HG02885 (cell line): ENCODE measurements around the gene DENND5B.
"Not testable (repeated sequence)": the region's sequence is repeated elsewhere in the genome, so short reads cannot be mapped to it uniquely, and the experiment has no call there.

Experiments used
- ATAC-seq: cut with Tn5 transposase; IDR thresholded peaks from one replicate; pipeline ENCODE4 v1.9.1; 2021; ENCODE audit warnings: mild to moderate bottlenecking; ENCODE audit not compliant: unreplicated experiment, poor library complexity

Gene DENND5B

DNA sequence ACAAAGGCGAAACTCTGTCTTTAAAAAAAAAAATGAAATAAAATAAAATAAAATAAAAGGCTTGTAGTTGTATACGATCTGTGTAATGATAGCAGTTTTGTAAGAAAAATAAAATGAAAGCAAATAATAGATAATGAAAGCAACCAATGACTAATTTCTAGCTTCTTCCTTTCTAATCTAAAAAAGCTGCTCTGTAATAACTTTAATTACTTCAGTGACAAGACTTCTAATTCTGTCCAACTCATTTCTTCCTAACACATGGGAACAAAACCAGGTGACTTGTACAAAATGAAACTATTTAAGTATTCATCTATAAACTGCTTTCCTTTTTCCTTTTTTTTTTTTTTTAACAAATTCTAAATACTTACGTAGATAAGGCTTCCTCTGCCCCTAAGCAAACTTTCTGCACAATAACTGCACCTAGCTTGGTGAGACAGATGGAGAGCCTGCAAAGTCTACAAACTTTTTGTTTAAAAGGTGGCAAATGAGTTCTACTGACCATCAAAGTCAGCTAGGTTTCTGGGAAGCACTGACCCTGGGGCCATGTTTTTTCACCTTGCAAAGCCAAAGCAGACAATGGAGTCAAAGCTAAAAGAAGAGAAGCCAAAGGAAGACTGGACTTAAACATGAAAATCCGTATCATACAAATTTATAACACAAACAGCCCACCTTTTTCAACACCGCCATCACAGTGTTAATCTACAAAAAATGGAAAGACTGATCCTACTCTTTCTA is 28.2 kb downstream of the DENND5B start:
- ATAC-seq: peak; percentile 50

DNA sequence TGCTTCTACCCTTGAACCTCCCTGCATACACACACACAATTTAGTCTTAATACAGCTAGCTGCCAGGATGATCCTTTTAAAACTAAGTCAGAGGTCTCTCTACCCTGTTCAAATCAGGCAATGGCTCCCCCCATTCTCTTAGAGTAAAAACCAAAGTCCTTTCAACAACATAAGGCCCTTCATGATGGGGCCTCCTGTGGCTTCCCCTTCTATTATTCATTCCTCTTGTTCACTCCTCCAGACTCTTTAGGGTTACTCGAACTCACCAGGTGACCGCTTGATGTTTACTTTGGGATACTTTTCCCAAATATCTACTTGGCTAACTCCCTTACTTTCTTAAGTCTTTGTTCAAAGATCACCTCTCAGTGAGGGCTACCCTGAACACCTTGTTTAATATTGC is 30.4 kb downstream of the DENND5B start:
- no peak for ATAC-seq

DNA sequence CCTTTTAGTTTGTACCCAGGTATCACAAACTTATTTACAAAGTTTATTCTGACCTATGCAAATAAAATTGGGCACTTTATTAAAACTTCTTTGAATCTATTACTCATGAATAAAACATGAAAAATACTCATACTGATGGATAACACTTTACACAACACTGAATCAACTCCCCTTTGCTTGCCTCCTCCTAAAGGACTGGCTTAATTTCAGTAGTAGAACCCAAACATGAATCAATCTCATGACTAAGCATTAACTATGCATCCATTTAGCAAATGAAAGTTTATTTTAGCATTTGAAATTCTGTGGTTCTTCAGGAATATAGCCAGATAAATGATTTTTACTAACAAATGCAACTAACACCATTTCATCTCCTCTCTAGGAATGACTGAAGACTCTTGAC is 32.4 kb downstream of the DENND5B start:
- ATAC-seq: no peak

DNA sequence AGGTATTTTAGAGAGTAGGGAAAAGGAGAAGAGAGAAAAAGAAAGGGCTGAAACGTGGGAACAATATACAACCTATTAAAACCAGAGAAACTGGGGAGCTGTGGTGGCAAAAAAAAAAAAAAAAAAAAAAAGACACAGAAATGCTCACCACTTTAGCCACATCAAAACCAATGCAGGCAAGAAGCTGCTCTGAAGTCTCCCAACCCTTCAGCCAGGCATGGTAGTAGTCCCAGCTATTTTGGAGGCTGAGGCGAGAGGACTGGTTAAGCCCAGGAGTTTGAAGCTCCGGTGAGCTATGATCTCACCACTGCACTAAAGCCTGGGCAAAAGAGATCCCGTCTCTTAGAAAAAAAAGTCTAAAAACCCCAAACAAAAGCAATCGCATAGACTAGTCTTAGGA is 33.2 kb downstream of the DENND5B start:
- ATAC-seq: no peak

DNA sequence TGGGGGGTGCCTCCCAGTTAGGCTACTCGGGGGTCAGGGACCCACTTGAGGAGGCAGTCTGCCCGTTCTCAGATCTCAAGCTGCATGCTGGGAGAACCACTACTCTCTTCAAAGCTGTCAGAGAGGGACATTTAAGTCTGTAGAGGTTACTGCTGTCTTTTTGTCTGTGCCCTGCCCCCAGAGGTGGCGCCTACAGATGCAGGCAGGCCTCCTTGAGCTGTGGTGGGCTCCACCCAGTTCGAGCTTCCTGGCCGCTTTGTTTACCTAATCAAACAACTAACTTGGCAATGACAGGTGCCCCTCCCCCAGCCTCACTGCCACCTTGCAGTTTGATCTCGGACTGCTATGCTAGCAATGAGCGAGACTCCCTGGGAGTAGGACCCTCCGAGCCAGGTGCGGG is 35.5 kb downstream of the DENND5B start:
- ATAC-seq: not testable (repeated sequence)

DNA sequence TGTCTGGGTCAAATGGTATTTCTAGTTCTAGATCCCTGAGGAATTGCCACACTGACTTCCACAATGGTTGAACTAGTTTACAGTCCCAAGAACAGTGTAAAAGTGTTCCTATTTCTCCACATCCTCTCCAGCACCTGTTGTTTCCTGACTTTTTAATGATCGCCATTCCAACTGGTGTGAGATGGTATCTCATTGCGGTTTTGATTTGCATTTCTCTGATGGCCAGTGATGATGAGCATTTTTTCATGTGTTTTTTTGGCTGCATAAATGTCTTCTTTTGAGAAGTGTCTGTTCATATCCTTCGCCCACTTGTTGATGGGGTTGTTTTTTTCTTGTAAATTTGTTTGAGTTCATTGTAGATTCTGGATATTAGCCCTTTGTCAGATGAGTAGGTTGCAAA is 40.3 kb downstream of the DENND5B start:
- not testable (repeated sequence) for ATAC-seq

DNA sequence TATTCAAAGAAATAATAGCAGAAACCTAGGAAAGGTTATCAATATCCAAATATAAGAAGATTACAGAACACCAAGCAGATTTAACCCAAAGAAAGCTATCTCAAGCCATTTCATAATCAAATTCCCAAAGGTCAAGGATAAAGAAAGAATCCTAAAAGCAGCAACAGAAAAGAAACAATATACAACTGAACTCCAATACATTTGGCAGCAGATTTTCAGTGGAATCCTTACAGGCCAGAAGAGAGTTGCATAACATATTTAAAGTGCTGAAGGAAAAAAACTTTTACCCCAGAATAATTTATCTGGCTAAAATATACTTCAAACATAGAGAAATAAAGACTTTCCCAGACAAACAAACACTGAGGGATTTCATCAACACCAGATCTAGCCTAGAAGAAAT is 54.3 kb downstream of the DENND5B start:
- ATAC-seq: no peak

DNA sequence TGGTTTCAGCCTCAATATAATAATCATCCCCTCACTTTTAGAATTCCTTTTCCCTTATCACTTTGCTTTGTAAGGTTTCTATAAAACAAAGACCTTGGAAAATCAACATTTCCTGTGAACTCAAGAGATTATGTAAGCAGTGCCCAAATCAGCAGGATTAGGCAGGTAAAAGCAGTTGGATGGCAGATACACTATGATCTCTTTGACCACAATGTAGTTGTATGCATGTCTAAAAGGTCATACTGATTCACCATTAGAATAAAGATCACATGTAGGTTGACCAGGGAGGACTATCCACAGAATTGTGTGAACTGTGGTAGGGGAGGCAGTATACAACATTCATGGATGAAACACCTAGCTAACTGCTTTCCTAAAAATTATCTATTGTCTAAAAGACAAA is 57.5 kb downstream of the DENND5B start:
- ATAC-seq: no peak

DNA sequence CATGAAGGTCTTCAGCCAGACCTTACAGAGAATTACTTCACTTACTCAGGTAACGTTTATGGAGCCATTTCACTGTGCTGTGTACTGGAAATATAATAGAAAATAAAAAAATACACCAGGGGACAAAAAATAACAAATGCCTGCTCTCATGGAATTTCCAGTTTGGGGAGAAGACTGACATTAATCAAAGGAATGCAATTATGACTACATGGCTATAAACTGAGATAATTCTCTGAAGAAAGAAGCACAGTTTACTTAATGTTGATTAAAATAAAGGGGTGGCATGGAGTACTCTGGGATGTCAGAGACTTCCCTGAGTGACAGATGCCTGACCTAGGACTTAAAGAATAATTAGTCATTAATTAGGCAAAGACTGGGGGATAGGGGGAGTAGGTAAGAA is 59.0 kb downstream of the DENND5B start:
- ATAC-seq: no peak

DNA sequence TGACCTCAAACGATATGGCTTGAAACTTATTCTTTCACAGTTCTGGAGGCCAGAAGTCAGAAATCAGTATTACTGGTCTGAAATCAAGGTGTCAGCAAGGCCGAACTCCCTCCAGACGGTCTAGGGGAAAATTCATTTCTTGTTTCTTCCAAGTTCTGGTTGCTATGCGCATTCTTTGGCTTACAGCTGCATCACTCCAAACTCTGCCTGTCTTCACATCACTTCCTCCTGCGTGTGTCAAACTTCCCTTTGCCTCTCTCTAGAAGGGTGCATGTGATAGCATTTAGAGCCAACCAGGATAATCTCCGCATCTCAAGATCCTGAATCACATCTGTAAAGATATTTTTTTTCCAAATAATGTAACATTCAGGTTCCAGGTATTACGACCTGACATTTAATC is 62.8 kb downstream of the DENND5B start:
- no peak for ATAC-seq

DNA sequence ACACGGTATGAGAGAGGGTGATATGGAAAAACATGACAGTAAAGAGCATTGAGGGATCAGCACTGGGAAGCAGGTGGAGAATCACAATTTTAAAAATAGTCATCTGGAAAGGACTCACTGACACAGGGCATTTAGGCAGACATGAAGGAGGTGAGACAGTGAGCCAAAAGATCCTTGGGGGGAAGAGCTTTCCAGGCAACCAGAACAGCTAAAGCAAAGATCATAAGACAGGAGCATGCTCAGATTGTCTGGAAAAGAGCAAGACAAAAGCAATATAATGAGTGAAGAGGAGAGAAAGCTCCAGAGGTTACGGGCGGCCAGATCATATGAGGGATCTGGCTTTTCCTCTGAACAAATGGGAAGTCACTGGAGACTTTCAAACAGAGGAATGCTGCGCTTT is 63.9 kb downstream of the DENND5B start:
- ATAC-seq: no peak

DNA sequence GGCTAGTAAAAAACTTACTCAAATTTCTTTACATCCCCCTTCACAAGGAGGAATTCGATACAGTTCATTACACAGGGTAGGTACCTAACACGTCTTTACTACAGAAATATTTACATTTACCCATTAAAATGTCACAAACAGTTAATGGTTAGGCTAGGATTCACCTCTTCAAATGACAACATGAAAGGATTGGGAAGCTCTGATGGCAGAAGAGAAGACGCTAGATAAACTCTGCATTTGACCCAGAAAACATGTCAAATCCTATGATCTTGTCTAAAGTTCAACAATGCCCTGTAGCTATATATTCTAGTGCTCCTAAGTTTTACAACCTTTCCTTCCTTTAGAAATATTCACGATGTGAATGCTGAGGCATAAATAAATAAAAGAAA is 64.8 kb downstream of the DENND5B start:
- ATAC-seq: no peak

DNA sequence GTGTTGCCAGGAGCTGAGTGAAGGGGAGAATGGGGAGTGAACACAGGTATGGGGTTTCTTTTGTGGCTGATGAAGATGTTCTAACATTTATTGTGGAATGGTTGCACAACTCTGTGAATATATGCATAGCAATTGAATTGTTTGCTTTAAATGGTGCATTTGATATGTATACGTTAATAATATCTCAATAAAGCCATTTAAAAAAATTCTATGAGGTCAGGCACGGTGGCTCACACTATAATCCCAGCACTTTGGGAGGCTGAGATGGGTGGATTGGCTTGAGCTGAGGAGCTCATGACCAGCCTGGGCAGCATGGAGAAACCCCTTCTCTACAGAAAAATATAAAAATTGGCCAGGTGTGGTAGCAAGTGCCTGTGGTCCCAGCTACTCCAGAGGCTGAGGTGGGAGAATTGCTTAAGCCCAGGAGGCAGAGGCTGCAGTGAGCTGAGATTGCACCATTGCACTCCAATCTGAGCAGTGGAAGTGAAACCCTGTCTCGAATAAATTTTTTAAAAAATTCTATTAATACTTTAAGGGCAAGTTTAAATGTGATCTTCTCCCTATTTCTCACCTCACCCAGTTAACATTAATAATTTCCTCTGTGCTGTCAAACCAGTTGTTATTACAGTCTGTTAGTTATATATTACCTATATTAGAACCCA is 65.3 kb downstream of the DENND5B start:
- no peak for ATAC-seq

DNA sequence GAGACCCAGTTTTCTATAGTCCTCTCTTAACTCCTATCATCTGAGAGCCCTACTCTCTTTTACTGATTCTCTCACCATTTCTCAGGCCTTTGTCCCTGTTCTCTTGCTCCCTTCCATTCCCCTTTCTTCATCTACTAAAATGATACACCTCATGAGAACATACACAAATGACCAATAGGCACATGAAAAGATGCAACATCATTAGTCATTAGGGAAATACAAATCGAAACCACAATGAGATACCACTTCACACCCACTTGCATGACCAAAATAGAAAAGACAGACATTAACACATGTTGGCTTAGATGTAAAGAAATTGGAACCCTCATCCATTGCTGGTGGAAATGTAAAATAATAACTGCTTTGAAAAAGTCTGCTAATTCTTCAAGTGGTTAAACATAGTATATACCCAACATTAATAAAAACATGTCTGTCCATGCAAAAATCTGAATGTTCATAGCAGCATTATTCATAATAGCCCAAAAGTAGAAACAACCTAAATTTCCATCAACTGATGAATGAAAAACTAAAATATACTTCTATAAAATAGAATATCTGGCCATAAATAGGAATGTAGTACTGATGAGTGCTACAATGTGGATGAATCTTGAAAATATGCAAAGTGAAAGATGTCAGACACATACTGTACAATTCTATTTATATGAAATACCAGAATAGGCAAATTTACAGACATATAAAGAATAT is 66.0 kb downstream of the DENND5B start:
- peak; percentile 91 for ATAC-seq

DNA sequence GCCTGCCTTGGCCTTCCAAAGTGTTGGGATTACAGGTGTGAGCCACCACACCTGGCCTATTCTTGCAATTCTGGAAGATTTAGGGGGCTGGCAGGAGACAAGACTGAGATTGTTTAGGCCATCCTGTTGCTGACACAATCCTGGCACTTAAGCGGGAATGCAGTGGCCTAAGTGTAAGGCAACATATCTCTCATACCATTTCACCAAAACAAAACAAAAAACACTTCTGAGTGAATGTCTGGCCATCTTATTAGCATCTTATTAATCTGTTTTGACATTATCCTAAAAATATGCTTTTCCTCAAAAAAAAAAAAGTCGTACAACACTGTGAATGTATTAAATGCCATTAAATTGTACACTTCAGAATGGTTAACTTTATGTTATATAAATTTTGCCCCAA is 67.6 kb downstream of the DENND5B start:
- no peak for ATAC-seq

DNA sequence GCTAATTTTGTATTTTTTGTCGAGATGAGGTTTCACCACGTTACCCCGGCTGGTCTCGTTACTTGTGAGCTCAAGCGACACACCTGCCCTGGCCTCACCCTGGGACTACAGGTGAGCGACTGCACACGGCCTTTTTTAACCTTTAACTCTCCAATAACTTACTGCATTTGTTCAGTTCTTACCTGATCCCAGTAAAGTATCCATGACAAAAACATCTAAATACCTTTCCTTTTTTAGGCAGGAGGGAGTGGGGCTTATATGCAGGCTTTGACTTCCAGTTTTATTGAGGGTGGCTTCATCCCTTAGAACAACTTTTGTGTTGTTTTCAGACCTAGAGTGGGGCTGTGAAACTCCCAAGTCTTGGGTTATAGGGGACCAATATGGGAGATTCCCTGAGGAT is 68.3 kb downstream of the DENND5B start:
- ATAC-seq: no peak

DNA sequence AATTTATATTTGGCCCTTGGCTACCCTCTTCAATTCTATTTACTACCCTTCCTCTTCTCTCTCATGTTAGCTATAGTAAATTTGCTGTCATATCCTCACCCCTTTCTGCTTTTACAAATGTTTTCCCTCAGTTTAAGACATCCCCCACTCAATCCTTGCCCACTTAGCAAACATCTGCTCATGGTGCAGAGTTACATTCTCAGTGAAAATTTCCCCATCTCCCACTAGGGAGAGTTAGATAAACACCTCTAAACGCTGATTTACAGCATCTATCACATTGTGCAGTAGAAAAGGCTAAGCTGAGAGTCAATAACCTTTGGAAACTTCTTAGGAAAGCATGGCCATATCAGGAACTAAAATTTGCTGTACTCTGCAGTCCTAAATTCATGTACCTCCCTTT is 69.0 kb downstream of the DENND5B start:
- ATAC-seq: no peak

DNA sequence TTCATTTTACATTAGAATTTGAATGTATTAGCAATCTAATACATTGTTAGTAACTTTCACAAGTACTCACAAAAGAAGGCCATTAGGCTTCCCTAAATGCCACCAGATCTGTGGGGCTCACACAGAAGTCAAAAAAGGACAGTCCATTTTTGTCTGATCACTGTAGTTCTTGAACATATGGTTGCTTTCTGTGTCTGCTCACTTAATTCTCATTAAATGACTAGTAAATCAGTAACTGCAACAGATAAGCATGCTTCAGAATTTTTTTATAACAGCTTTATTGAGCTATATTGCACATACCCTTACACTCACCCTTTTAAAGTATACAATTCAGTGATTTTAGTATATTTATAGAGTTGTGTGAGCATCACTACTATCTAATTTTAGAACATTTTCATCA is 71.4 kb downstream of the DENND5B start:
- no peak for ATAC-seq

DNA sequence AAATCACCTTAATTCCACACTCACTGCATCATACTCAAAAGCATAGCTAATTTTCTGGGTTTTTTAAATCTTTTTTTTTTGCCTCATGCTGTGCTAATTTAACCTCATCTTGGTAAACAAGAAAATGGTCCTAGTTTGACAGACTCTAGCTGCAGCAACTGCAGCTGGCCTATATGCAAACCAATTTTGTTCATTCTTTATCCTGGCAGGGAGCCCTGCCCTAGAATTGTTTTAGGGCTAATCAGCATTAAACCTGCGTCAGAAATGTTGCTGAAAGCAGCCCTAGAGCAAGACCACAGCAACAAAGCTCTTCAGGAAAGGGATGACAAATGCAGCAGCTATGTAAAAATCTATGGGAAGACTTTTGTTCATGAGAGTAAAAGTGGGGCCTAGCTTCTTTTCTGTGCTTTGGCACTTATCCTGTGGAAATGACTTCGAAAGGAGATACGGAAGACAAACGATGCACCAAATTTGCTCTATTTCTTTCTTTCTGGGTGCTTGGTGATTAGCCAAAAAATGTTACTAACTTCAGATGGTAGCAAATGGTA is 72.2 kb downstream of the DENND5B start:
- ATAC-seq: no peak

DNA sequence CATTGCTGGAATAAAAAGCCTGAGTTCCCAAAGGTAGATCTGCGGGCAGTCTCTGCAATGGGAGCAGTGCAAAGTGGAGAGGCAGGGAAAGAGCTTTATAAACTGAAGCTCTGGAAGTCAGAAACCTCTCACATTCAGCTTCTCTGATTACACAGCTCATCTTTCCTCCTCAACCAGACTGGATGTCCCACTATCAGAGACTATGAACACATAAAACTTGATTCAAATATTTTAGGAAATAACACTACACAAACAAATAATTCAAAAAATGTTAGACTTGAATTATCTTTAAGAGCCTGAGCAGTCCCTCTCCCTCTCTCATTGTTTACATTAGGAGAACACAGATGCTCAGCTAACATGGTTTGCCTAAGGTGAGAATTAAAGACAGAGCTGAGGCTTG is 72.9 kb downstream of the DENND5B start:
- no peak for ATAC-seq

DNA sequence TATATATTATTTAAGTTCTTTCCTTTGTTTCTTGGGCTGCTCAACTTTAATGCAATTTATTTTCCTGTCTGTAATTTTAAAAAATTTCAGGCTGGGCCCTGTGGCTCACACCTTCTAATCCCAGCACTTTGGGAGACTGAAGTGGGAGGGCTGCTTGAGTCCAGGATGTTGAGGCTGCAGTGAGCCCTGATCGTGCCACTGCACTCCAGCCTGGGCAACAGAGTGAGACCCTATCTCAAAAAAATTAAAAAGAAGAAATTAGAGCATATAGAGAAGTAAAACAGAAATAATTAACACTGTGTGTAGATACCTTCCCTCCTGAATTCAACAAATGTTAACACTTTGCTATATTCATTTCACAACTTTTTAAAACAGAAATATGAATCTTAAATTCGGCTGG is 74.2 kb downstream of the DENND5B start:
- ATAC-seq: no peak
